HepG2 (cell line): ENCODE measurements around the gene POLQ. TPM values are rescaled to one million over a fixed set of nuclear protein-coding genes. Genes with fewer than 3 reads are reported as not detected.
"Not testable (repeated sequence)": the region's sequence is repeated elsewhere in the genome, so short reads cannot be mapped to it uniquely, and the experiment has no call there.

Experiments
- ATAC-seq: fragments of 200-7000 bp; cut with Tn5 transposase; 3 replicates; pipeline ENCODE4 v1.9.1; 2020; ENCODE audit warnings: mild to moderate bottlenecking, moderate library complexity
- BruUV-seq: library from RNA; stranded (reverse); fragments of 400-500 nt; replicated peaks from 2 replicates; lab custom pipeline; 2021; lab: Mats Ljungman, UMichigan
- CTCF ChIA-PET: fragments of 300-600 bp; formaldehyde crosslinking; extraction: SDS; loops from one replicate; lab custom pipeline; 2021; ENCODE audit warnings: low total read pairs, inconsistent platforms, low intra/inter-chr PET ratio; lab: Yijun Ruan, JAX
- POLR2A ChIA-PET: fragments of 350-600 bp; sonication (Branson Sonifier 250); formaldehyde crosslinking; loops from one replicate; lab custom pipeline; 2020; ENCODE audit warnings: antibody characterized with exemption, inconsistent platforms; lab: Yijun Ruan, JAX
- DNase-seq: peaks from one replicate; pipeline ENCODE4 v3.0.0-alpha.2; 2015; ENCODE audit warnings: low spot score
- FAIRE-seq: peaks from 3 replicates; lab custom pipeline; 2011; peaks lifted over from hg19 to GRCh38; lab: Jason Lieb, UNC
- H2AFZ ChIP-seq: one replicate; pipeline ENCODE4 v1.6.1; 2011; ENCODE audit warnings: low read length, inconsistent platforms
- H3K27ac ChIP-seq: fragments of 300-600 bp; 3 replicates; pipeline ENCODE4 v1.8.0; 2011; ENCODE audit warnings: mixed run types, mild to moderate bottlenecking, mixed read lengths, low read length, inconsistent platforms; ENCODE audit not compliant: insufficient read depth; ENCODE audit errors: extremely low read length
- H3K27me3 ChIP-seq, 2 experiments: fragments of 200-600 bp in 1 of 2; 2 replicates in 1 of 2; 3 replicates in 1 of 2; pipeline versions ENCODE4 v1.6.0 to v1.8.0; 2011; ENCODE audit warnings: low read length in 2 of 2, mild to moderate bottlenecking in 2 of 2, moderate library complexity in 2 of 2, inconsistent platforms in 1 of 2; ENCODE audit not compliant: insufficient read depth in 2 of 2, control insufficient read depth in 1 of 2
- H3K36me3 ChIP-seq, 2 experiments: fragments of 200-600 bp in 1 of 2; replicated peaks in 1 of 2; 2 replicates in 1 of 2; 3 replicates in 1 of 2; pipeline versions ENCODE4 v1.5.1 to v1.8.0; 2011; ENCODE audit warnings: low read length in 2 of 2, inconsistent platforms in 1 of 2; ENCODE audit not compliant: insufficient read depth in 2 of 2, control insufficient read depth in 1 of 2
- H3K4me1 ChIP-seq: 2 replicates; pipeline ENCODE4 v1.5.1; 2012; ENCODE audit warnings: low read length, inconsistent platforms; ENCODE audit not compliant: insufficient read depth
- H3K4me2 ChIP-seq: 2 replicates; pipeline ENCODE4 v1.6.0; 2011; ENCODE audit warnings: low read depth, low read length, inconsistent platforms
- H3K4me3 ChIP-seq, 3 experiments: fragments of 200-600 bp in 1 of 3; sonication (generic), shearing (Covaris generic) in 1 of 3; replicated peaks in 1 of 3; 2 replicates each; pipeline ENCODE4 v1.5.1; 2011 to 2016; ENCODE audit warnings: low read length in 3 of 3, inconsistent platforms in 2 of 3, low read depth in 2 of 3, mild to moderate bottlenecking in 2 of 3, control low read depth in 1 of 3, mixed read lengths in 1 of 3; ENCODE audit not compliant: insufficient read depth in 1 of 3
- H3K79me2 ChIP-seq: one replicate; pipeline ENCODE4 v1.6.1; 2011; ENCODE audit warnings: low read length, inconsistent platforms; ENCODE audit not compliant: insufficient read depth
- H3K9ac ChIP-seq: 2 replicates; pipeline ENCODE4 v1.6.0; 2011; ENCODE audit warnings: mild to moderate bottlenecking, low read depth, low read length, inconsistent platforms; ENCODE audit not compliant: insufficient read depth
- H3K9me3 ChIP-seq: 2 replicates; pipeline ENCODE4 v1.5.1; 2012; ENCODE audit warnings: mild to moderate bottlenecking, low read length
- H4K20me1 ChIP-seq: 2 replicates; pipeline ENCODE4 v1.6.0; 2011; ENCODE audit warnings: inconsistent platforms, mild to moderate bottlenecking, low read length, moderate library complexity; ENCODE audit not compliant: insufficient read depth
- FOXA1 ChIP-seq, 2 experiments: fragments of 450-650 bp in 1 of 2; sonication (generic) in 1 of 2; formaldehyde crosslinking in 1 of 2; IDR thresholded peaks; 2 replicates each; pipeline versions ENCODE4 v1.4.0 to v1.6.1; 2016 to 2020; ENCODE audit warnings: missing genetic modification reagents in 1 of 2
- FOXA3 ChIP-seq: IDR thresholded peaks from 2 replicates; pipeline ENCODE4 v1.6.1; 2016; ENCODE audit warnings: missing genetic modification reagents, missing compliant biosample characterization
- FOXK1 ChIP-seq: sonication (generic); formaldehyde crosslinking; IDR thresholded peaks from 2 replicates; pipeline ENCODE4 v1.4.0; 2020; ENCODE audit warnings: low read depth, missing genetic modification reagents, borderline replicate concordance
- MLXIP ChIP-seq: sonication (generic); formaldehyde crosslinking; IDR thresholded peaks from 2 replicates; pipeline ENCODE4 v1.9.0; 2021; ENCODE audit warnings: missing genetic modification reagents, borderline replicate concordance
- MTF1 ChIP-seq: sonication (generic); formaldehyde crosslinking; IDR thresholded peaks from 2 replicates; pipeline ENCODE4 v1.5.0; 2020; ENCODE audit warnings: missing genetic modification reagents
- PAXIP1 ChIP-seq: sonication (generic); formaldehyde crosslinking; conservative IDR thresholded peaks from 2 replicates; pipeline ENCODE4 v1.4.0; 2020; ENCODE audit warnings: mild to moderate bottlenecking, missing genetic modification reagents, moderate library complexity
- RNF219 ChIP-seq: sonication (generic); formaldehyde crosslinking; IDR thresholded peaks from 2 replicates; pipeline ENCODE4 v1.5.0; 2020; ENCODE audit warnings: mild to moderate bottlenecking, missing genetic modification reagents
- ZMYM4 ChIP-seq: sonication (generic); formaldehyde crosslinking; IDR thresholded peaks from 2 replicates; pipeline ENCODE4 v1.8.1; 2023; ENCODE audit warnings: mild to moderate bottlenecking, missing genetic modification reagents
- ZNF281 ChIP-seq: sonication (generic); formaldehyde crosslinking; IDR thresholded peaks from 2 replicates; pipeline ENCODE4 v1.4.0; 2020; ENCODE audit warnings: missing genetic modification reagents, borderline replicate concordance
- ZNF83 ChIP-seq: sonication (generic); formaldehyde crosslinking; IDR thresholded peaks from 2 replicates; pipeline ENCODE4 v1.4.0; 2020; ENCODE audit warnings: missing genetic modification reagents, mild to moderate bottlenecking, borderline replicate concordance
- WGBS: methylation state at CpG from one replicate; pipeline ENCODE4 v1.1.6; 2017; ENCODE audit warnings: low lambda C conversion rate; 5-methylcytosine and 5-hydroxymethylcytosine counted together
- in situ Hi-C: cut with HindIII; loops from 2 replicates; pipeline ENCODE4 v1.10.0; 2017; ENCODE audit warnings: low pct_unique_long_range_greater_than_20kb; ENCODE audit not compliant: extremely low pct_ligation_motif_present
- intact Hi-C: fragments of 100-400 bp; cut with micrococcal nuclease; formaldehyde crosslinking; loops from one replicate; pipeline ENCODE4 v1.10.0; 2022; ENCODE audit not compliant: unreplicated experiment
- polyA plus RNA-seq, 8 experiments: library from polyadenylated mRNA; depleted of rRNA in 3 of 8; stranded (reverse) in 7 of 8; unstranded in 1 of 8; fragments of >200 nt; fragmentation: Illumina TruSeq in 4 of 8; extraction: Trizol in 4 of 8; gene quantifications; 2 replicates each; pipeline versions ENCODE4 v1.2.1 to v1.2.3, GENCODE V29; 2011 to 2016; ENCODE audit warnings: low read depth in 4 of 8, missing spikeins in 1 of 8, mixed read lengths in 1 of 8; ENCODE audit not compliant: insufficient read depth in 1 of 8
- total RNA-seq, 5 experiments: library from RNA; depleted of rRNA; stranded (reverse); fragments of >200 nt; fragmentation: Illumina TruSeq; extraction: Trizol; gene quantifications; 2 replicates each; pipeline ENCODE4 v1.2.3, GENCODE V29; 2016; ENCODE audit warnings: low read depth in 1 of 5

POLQ gene
- total and polyA plus RNA-seq, 2 of the 13 experiments (the other 11 are each of a cell fraction or from before 2014, with no cell fraction given), result 2.5 to 18.6 TPM

GRCh38 chr3:121451752-121452151 is 94.0 kb downstream of the POLQ start (continued):
- TF ChIP-seq ZNF281 (CRISPR knock-in tag) (peak; percentile 92), FOXA1 (CRISPR knock-in tag; IDR thresholded peaks at IDR 0.05) (peak; percentile 73), FOXK1 (CRISPR knock-in tag) (0 out of 2 replicates have a peak, but pooled peaks have one; percentile 22), ZMYM4 (peak; percentile 82), FOXA3 (peak; percentile 62; the same call in 1 of the 2 replicates), PAXIP1 (CRISPR knock-in tag) (0 out of 2 replicates have a peak, but pooled peaks have one; percentile 30)
- TF ChIP-seq FOXA1 (IDR thresholded peaks at IDR 0.05), result not testable (repeated sequence)

GRCh38 chr3:121443456-121443855 is 102.3 kb downstream of the POLQ start:
- FAIRE-seq, result no peak
- peaks cover 0 to 1% of the 10 kb centered on the region in 2 experiments; a peak in 1 of 5 replicates for H3K36me3 ChIP-seq
- no peak for TF ChIP-seq RNF219 (CRISPR knock-in tag)
- TF ChIP-seq MTF1, result no peak
- no peak for TF ChIP-seq ZNF83 (CRISPR knock-in tag)
- TF ChIP-seq FOXA3, result no peak
- no peak for TF ChIP-seq MLXIP (CRISPR knock-in tag)

More at GRCh38 chr3:121443456-121443855, 102.3 kb downstream of the POLQ start:
- ChIA-PET CTCF (no interaction called here), POLR2A (no interaction called here)
- Histone ChIP-seq H2AFZ (no peak overlapping the region), H3K4me1 (no peaks in the 10 kb centered on the region), H3K9ac (no peak overlapping the region), H3K4me2 (no peak overlapping the region), H4K20me1 (no peaks in the 10 kb centered on the region), H3K79me2 (no peaks in the 10 kb centered on the region), H3K4me3 (no peak overlapping the region), H3K9me3 (no peaks in the 10 kb centered on the region), H3K27ac (no peak overlapping the region), H3K27me3 (no peaks in the 10 kb centered on the region; a peak in 1 of 5 replicates)
- in situ Hi-C loops (no loop called here), intact Hi-C loops (no loop called here)
- BruUV-seq, result no TSS peak
- DNase-seq, result no peak
- ATAC-seq, result no peak
- 100% methylated on average over 1 of the region's 1 CpG for WGBS
